ENCODE data around the gene ELAPOR1.
A peak's percentile ranks its signal among the peaks of the same experiment; 100 is the strongest.

Gene ELAPOR1, protein sequence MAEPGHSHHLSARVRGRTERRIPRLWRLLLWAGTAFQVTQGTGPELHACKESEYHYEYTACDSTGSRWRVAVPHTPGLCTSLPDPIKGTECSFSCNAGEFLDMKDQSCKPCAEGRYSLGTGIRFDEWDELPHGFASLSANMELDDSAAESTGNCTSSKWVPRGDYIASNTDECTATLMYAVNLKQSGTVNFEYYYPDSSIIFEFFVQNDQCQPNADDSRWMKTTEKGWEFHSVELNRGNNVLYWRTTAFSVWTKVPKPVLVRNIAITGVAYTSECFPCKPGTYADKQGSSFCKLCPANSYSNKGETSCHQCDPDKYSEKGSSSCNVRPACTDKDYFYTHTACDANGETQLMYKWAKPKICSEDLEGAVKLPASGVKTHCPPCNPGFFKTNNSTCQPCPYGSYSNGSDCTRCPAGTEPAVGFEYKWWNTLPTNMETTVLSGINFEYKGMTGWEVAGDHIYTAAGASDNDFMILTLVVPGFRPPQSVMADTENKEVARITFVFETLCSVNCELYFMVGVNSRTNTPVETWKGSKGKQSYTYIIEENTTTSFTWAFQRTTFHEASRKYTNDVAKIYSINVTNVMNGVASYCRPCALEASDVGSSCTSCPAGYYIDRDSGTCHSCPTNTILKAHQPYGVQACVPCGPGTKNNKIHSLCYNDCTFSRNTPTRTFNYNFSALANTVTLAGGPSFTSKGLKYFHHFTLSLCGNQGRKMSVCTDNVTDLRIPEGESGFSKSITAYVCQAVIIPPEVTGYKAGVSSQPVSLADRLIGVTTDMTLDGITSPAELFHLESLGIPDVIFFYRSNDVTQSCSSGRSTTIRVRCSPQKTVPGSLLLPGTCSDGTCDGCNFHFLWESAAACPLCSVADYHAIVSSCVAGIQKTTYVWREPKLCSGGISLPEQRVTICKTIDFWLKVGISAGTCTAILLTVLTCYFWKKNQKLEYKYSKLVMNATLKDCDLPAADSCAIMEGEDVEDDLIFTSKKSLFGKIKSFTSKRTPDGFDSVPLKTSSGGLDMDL

DNA sequence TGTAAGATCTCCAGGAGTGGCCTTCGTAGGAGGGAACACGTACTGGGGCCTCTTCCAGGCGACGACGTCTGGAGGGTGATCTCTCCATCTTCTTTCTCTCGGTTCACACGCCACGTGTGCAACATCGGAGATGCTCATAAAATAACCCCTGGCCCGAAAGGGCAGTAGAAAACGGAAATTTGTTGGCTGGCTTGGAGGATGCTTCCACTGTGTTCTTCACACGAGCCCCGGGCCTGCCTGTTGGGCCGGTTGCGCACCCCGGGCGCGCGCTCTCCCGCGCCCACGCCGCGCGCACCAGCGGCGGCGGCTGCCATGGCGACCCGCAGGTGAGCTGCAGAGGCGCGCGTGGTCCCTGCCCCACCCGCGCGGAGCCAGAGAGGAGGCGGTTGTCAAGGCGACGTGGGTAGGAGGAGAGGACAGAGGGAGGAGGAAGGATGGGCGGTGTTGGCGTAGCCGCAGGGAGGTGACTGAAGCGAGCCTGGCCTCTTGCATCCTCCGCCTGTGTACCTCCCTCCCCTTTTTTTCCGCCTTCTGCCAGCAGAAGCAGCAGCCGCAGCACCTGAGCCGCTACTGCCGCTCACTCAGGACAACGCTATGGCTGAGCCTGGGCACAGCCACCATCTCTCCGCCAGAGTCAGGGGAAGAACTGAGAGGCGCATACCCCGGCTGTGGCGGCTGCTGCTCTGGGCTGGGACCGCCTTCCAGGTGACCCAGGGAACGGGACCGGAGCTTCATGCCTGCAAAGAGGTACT, at the start of gene ELAPOR1:
TSS of gene ELAPOR1 (plus strand) at position 526 of the 752 bp plus-strand sequence. CDS start at position 595, 69 bp downstream.
- peak; percentile 43 for DNase-seq

DNA sequence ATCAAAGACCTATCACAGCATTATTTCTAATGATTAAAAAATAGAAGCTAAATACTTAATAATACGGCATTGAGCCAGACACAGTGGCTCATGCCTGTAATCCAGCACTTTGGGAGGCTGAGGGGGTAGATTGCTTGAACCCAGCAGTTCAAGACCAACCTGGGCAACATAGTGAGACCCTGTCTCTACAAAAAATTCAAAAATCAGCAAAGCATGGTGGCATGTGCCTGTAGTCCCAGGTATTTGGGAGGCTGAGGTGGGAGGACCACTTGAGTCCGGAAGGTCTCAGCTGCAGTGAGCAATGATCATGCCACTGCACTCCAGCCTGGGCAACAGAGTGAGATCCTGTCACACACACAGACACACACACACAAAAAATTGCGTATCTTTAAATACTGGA, 48.8 kb upstream of the ELAPOR1 start:
- no peak for DNase-seq

DNA sequence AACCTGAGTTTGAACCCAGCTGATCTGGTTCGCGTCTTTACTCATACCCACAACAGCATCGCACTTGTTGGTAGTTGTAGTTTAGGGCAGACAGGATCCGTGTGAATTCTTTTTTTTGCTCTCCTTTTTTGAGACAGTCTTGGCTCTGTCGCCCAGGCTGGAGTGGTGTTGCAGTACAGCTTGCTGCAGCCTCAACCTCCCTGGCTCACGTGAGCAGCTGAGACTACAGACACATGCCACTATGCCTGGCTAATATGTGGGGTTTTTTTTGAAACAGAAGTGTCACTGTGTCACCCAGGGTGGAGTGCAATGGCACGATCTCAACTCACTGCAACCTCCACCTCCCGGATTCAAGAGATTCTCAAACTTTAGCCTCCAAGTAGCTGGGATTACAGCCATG, 46.0 kb upstream of the ELAPOR1 start:
- DNase-seq, result no peak

DNA sequence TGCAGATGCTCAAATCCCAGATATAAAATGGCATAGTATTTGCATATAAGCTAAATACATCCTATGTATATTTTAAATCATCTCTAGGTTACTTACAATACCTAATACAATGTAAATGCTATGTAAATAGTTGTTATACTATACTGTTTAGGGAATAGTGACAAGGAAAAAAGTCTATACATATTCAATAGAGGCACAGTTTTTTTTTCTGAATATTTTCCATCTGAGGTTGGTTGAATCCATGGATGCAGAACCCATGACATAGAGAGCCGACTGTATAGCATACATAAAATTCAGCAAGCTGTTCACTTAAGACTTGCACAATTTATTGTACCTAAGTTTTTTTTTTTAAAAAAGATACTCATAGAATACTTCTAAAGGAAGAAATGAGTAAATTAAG, 44.6 kb upstream of the ELAPOR1 start:
- DNase-seq, result no peak

DNA sequence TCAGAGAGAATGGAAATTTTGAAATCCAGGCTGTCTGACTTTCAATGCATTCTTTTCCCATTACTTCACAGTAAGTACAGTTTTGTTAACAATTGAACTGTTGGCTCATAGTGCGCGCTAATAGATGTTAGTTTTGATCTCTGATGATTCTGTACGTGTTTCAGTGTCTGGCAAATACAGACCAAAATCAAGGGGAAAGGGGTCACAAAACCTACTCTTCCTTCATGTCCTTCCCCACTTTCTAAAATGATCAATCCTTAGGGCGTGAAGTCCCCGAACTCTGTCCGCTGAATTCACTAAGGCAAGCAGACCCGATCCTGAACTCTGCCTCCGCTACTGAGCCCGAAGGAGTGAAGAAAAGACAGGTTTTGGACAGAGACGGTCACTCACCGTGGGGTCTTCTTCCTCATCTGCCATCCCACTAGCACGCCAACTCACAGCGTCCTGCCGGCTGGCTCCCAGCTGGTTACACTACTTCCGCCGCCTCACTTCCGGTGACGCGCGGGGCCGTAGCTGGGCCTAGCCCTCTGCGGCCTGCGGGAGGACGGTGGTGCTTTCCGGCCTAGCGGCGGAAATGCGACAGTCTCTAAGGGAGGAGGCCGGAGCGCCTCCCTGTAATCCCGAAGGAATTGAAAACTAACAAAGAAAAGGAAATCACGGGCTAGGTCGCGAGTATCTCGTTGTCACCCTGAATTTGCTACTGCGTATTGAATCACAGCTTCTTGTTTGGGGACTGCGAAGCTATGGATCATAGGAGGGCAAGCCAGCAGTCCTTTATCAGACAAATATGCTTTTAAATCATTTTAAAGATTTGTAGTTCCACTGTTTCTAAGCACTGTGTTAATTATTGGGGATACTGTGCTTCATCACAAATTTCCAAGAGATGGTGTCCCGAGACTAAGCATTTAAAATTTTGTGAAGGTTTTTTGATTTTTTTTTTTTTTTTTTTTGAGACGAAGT, 38.1 kb upstream of the ELAPOR1 start, which contains the start of gene TAF13:
TSS of gene TAF13 (minus strand) at position 473 of the 960 bp plus-strand sequence. CDS start at position 417, 56 bp downstream.
- DNase-seq, result peak; percentile 85

DNA sequence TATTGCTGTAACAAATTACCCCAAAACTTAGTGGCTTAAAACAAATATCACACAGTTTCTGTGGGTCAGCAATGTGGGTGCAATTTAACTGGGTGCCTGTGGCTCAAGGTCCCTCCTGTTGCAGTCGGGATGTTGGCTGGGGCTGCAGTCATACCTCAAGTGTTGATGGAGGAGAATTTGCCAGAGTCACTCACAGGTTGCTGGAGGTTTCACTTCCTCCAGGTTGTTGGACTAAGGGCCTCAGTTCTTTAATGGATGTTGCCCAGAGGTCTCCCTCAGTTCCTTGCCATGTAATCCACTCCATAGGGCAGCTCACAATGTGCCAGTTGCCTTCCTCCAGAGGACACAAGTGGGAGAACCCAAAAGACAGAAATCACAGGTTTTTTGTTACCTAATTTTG, 35.6 kb upstream of the ELAPOR1 start:
- no peak for DNase-seq

DNA sequence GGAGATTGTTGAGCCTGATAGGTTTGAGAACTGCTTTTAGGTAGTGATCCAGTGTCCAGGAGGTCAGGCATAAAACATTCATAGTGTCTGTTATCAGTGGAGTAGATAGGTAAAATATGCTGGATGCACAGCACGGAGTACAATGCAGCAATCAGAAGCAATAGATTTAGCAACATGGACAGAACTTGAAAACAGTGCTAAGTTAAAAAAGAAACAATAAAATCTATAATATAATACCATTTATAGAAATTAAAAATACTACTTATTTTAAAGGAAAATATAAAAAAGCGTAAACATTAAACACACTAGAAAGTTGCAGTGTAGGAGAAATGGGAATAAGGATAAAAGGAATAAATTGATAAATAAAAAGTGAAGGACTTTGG, 34.7 kb upstream of the ELAPOR1 start:
- DNase-seq, result no peak

DNA sequence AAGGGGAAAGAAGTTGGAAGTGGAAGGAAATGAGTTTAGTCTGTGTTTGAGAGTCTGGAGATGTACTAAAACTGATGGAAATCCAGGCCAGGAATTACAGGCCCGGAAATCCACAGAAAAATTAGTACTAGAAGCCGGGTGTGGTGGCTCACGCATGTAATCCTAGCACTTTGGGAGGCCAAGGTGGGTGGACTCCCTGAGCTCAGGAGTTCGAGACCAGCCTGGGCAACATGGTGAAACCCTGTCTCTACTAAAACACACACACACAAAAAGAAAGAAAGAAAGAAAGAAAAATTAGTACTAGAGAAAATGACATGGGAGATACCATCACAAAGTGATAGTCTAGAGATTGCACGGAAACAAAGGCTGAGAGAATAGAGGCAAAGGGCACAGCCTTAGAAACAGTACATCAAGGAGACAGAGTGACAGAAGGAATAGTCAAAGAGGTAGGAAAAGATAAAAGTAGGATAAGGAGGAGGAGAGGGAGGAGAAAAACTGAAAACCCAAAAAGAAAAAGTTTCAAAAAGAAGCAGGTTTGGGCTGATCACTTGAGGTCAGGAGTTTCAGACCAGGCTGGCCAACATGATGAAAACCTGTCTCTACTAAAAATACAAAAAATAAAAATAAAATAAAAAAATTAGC, 33.4 kb upstream of the ELAPOR1 start:
- no peak for DNase-seq

DNA sequence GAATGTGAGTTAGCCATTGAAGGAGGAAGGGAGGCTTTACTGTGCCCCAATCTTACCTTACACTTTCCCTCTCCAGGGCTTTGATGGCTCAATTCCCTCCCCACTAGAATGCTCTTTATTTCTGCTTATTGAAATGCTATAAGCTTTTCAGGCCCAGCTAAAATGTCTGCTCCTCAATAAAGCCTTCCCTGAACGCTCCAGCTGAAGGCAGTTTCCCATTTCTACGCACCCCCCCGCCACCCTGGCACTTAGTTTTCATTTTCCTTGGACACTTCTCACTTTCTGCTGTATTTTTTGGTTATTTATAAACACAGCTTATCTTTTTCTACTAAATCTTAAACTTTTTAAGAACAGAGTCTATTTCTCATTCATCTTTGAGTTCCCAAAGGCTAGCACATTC, 30.4 kb upstream of the ELAPOR1 start:
- DNase-seq, result no peak

DNA sequence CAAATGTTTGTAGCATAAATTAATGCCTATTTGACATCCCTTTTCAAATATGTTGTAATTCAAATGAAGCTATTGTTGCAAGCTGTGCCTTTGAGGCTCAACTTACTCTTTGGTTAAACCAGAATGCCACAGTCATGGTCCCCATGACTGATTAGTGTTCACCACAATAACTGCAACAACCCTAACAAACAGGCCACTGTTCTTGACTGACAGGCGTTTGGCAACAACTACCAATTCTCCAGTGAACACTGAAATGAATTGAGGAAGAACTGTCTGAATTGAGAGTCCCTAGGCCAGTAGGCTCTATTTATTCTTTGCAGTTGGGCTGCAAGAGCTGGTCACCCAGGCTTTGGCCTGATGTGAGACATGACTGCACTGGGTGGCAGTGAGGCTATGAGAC, 30.0 kb upstream of the ELAPOR1 start:
- no peak for DNase-seq

DNA sequence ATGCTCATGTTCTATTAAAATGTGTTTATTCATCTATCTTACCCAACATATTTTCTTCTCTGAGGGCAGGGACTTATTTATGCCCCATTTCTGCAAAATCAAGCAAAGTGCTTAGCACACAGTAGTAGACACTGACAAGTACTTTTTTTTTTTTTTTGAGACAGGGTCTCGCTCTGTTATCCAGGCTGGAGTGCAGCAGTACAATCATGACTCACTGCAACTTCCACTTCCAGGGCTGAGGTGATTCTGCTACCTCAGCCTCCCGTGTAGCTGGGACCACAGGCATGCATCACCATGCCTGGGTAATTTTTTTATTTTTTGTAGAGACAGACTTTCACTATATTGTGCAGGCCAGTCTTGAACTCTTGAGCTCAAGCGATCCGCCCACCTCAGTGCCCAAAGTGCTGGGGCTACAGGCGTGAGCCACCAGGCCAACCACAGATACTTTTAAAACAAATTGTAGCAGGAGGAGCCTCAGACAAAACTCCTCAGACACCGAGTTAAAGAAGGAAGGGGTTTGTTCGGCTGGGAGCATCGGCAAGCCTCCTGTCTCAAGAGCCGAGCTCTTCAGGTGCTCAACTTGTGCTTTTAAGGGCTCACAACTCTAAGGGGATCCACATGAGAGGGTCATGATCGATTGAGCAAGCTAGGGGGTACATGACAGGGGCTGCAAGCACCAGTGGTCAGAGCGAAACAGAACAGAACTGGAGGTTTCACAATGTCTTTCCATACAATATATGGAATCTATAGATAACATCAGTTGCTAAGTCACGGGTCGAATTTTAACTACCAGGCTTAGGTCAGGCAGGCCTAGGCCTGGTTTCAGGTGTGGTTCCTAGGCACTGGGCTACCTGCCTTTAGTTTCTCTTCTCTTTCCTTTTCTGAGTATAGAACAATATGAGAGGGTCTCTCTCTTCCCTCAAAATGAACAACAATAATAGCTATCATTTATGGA, 29.1 kb upstream of the ELAPOR1 start:
- DNase-seq, result no peak

DNA sequence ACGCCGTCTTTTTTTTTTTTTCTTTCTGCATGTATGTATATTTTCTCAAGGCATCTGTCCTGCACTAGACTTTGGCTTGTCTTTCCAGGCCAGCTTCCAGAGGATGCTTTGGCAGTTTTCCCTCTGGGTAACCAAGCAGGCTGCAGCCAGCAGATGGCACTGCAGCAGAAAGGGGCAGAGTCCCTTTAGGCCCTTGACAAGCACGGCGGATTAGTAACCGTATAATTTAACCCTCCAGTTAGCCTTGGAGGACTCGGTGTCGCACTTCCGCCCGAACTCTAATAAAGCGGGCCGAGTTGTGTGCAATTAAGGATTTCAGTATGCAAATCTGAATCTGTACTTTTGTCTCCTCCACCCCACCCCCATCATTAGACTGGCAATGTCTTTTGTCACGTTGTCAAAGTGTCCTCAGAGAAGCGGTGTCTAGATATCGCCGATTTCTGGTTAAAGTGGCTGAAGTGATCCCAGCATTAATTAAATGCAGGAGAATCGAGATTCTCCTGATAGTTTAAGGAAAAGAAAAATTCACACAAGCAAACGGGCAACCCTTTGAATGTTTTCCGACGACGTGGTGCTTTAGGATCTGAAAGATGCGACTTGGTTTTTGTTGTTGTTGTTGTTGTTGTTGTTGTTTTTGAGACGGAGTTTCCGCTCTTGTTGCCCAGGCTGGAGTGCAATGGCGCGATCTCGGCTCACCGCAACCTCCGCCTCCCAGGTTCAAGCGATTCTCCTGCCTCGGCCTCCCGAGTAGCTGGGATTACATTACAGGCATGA, 24.5 kb upstream of the ELAPOR1 start:
- DNase-seq, result peak; percentile 71

DNA sequence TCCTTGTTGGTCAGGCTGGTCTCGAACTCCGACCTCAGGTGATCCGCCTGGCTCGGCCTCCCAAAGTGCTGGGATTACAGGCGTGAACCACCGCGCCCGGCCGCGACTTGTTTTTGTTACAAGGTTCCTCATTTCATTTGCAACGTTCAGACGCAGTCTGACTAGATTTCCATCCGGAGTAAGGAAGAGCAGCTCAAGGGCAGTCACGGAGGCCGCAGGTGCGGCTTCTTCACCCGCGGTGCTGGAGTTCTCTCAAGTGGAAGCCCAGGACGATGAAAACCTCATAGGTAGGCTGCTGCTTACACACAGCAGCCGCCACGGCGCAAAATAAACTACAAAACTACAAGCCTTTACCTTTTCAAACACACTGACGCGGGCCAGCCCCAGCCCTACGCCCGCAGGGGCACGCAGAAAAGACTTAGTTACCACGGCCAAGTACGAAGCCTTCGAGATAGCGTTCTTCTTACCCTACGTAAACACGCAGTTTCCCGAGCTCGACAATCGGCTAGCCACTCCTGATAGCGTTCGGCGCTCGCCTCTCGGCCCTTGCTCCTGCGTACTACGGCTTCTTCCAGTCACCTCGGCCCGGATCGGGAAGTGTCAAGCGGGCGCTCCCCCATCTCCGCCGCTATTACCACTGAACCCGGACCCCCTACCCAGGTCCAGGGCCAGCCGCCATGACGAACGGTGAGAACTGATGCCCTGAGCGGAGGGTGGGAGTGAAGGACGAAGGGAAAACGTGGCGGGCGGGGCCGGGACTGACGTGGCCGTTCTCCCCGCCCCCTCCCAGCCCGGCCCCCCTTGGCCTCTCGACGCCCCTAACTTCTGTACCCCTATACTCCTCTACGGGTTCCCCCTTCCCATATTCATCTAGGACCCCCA, 23.5 kb upstream of the ELAPOR1 start, which contains the start of gene TMEM167B:
TSS of gene TMEM167B (plus strand) at position 569 of the 882 bp plus-strand sequence. CDS start at position 678, 109 bp downstream.
- DNase-seq, result peak; percentile 79

DNA sequence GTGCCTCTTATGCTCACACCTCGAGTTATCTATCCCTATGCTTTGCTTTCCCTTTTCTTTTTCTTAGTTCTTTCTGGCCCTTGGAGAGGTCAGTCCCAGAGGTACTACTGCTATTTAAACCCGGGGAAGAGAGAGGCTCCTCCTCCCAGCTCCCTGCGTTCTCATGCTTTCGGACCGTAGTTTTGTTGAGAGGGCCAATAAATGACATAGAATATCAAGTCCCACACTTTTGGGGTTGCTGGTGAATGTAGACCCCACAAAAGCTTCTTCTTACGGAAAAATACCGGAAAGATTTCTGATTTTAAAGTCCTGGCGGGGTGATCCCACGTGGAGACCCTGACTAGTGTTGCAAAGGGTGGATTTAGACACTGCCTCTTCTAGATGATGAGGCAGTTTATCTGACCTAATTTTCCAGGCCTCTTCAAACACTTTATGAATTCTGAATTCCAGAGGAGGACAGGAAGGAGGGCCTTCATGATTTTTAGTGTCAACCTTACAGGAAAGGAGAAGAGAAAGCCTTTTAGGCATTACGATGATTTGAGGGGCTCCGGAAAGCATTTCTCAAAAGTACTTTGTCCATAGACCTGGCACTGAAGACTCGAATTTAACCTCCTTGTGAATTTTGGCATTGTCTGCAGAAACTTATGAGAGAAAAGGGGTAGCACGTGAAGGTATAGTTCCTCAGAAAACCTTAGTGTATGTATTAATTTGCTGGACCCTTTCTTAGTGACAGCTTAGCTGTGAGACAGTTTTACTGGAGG, 22.7 kb upstream of the ELAPOR1 start:
- DNase-seq, result peak; percentile 28

DNA sequence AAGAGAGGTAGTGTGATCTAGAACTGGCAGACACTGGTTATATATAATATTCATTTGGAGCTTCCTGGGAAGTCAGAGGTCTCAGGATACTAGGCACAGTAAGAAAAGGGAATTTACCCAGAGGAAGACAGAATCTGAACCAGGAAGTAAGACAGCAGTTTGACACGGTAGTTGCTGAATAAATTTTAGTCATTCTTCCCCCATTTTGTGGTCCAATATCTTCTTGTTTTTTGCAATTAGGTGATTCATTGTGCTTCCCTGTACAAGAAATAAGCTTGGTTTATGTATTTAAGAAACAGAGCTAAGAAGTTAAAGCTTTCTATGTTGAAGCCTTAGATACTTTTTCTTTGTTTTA, 22.1 kb upstream of the ELAPOR1 start:
- DNase-seq, result no peak

DNA sequence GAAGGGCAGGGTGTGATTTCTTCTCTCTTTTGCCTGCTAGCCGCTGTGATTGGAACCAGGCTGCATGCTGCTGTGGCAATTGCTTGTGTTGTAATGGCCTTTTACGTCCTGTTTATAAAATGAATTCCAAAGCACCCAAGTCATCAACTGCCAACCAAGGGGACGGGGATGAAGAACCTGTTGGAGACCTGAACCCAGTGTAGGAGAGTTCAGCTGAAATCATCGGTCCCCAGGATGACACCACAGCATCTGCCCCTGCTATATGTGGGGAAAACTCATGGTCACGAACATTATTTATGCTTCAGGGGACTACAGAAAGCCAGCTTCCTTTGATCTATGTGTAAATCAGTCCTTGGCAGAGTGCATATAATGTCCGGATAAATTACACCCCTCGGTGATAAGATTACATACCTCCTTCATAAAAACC, 19.5 kb upstream of the ELAPOR1 start:
- no peak for DNase-seq

DNA sequence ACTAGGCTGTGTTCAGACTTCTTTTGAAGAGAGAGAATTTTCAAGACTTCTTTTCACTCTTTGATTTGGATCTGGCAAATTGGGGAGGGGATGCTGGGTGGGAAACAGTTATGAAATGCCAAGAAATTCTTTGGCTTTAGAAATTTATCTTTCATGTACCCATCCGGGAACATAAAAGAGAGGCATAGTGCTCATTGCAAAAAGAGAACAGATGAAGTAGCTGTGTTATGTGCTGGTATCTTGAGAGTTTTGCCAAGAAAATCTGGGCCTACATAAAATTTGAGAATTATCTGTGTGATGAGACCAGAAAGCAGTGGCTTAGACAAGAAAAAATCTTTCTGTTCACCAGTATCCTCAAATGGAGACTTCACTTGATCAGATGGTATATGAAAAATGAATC, 19.0 kb upstream of the ELAPOR1 start:
- DNase-seq, result no peak
